Endothelial cell of hepatic sinusoid (primary cell): ENCODE measurements around the gene DYNLT2.

Experiments
- in situ Hi-C: cut with HindIII; loops from 2 replicates; pipeline ENCODE4 v1.10.0; 2017; ENCODE audit warnings: low sequenced_read_pairs

Gene DYNLT2

DNA sequence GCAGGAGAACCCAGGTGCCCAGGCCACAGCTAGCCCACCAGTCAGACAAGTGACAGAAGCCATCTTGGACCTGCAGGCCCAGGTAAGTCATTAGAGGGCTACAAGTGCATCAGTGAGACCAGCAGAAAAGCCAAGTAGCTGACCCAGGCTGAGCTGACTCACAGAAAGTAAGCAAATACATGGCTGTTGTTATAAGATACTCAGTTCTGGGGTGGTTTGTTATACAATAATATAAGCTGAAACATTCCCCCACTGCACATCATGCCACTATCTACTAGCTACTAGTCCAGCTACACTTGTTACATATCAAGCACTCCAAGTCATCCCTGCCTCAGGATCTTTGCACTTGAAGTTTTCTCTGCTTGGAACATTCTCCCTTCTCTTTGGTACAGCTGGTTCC is 10.0 kb downstream of the DYNLT2 start:
- in situ Hi-C loops = no loop called here

DNA sequence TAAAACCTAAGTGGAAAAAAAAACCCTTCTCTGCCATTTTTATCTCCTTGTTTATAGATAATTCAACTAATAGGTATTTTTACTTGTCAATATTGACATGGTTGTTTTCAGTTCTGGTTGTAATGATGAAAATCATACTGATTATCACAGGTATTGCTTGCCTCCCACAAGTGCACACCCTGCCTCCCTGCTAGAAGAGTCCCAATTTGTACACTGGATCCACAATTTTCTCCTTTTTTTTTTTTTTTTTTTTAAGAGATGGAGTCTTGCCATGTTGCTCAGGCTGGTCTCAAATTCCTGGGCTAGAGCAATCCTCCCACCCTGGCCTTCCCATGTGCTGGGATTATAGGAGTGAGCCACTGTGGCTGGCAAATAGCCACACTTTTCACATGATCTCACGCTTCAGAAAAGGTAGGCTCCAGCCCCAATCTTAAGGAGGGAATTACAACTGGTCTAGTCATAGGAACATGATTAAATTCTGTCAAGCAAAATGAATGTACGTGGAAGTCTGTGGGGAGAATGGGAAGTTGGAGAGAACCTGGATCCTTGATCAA is 12.3 kb downstream of the DYNLT2 start:
- in situ Hi-C loops = no loop called here

DNA sequence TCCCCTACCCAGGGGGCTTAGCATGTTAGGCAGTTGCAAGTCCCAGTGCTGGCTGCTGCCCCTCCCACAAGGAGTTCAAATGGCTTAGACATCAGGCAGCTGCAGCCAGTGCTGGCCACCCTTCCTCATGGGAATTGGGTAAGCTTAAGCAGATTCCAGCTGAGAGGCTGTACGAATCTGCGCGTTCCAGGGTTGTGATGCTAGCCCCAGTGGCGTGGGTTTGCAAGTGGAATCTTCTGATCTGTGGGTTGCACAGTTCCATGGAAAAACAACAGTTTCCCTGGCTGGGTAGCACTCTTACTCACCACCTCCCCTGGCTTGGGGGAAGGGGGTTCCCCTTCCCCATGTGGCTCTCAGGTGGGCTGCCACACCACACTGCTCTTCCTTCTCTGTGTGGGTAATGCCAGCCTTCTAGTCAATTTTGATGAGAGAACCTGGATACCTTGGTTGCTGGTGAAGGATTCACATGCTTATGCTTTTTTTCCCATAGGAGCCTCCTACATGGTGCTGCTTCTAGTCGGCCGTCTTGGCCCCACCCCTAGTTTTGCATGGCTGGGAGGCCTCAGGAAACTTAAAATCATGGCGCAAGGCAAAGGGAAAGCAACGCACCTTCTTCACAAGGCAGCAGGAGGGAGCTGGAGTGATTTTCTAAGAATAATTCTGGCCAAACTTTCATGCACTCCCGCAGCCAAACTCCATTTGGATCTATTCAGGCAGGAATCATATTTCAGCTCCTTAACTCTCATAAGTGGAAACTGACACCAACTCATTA is 13.0 kb downstream of the DYNLT2 start:
- in situ Hi-C loops = no loop called here

DNA sequence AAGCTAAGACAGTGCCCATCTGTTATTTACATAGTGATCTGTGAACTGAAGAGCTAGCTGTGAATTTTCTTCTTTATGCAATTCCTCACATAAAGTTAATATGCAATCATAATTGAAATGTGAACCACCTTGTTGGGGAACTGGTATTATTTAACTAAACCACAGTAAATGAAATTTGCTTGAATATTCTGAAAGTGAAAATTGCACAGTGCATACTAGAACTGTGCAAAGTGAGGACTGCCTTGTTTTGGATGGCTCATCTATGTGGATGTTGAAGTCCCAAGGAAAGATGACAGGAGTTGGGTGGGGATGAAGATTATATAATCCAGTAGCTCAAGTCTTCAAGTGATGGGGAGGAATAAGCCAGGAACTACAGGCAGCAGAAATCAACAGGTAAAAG is 21.4 kb downstream of the DYNLT2 start:
- in situ Hi-C loops = no loop called here

DNA sequence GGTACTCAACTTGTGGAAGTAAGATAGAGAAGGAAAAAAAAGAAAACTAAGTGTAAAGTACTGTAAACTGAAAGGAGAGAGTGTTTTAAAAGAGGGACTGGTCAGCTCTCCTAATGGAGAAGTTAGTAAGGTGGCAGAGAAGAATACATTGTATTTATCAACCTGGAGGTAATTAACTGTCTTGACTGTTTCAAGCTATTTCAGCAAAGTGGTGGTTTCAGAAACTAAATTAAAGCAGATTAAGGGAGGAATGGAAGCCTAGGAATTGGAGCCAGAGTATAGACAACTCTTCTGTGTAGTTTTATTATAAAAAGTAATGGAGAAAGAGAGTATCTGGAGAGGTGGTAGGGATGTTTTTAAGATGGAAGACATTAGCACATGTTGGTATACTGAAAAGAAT is 24.4 kb downstream of the DYNLT2 start:
- in situ Hi-C loops = no loop called here

DNA sequence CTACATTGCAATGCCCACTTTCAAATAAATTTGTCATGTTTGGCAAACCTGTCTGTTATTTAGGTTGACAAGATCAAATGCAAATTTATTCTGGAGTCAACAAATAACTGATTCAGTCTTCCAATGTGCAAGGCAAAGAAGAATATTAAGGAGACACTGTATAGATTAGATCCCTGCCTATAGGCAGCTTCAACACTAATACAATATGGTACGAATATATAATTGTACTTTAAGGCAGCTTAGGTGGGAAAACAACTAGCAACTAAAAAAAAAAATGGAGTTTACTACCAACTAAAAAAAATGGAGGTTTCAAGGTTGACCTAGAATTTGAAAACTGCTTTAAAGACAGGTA is 25.3 kb downstream of the DYNLT2 start:
- in situ Hi-C loops = no loop called here

DNA sequence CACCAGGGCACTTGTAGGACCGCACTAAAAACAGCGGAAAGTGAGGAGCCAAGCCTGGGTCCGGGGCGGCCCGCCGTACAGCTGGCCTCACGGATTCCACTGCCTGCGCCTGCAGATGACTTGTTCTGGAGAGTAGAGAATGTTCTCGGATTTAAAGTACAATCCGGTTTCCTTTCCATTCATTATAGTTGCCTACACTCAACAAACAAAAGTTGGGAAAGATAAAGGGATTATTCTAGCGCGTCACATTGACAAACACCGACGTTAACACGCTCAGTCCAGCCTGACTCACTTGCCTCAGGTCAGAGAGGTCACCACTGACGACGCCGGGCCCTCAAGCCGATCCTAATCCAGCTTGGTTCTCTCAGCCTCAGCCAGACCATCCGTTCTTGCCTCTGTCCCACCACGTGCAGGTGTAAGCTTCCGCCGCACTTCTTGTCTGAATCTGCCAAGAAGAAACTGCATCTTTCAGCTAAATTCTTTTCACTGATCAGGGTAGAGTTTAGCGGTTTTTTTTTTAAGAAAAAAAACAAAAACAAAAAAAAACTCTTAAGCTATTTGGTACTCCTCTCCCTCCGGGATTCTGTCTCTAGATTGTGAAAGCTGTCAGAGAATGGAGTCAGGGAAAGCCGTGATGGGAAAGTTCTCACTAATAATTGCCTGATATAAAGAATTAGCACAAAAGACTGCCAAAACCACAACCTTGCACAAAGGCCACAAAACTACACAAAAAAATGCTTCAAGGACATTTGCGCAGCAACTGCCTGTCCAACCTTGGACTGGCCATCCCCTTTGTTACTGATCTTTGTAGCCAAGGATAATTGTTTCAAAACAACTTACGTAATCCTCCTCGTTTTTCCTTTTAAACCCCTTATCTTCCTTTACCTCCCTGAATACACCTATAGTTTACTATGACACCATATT is 26.0 kb downstream of the DYNLT2 start:
- in situ Hi-C loops = no loop called here

DNA sequence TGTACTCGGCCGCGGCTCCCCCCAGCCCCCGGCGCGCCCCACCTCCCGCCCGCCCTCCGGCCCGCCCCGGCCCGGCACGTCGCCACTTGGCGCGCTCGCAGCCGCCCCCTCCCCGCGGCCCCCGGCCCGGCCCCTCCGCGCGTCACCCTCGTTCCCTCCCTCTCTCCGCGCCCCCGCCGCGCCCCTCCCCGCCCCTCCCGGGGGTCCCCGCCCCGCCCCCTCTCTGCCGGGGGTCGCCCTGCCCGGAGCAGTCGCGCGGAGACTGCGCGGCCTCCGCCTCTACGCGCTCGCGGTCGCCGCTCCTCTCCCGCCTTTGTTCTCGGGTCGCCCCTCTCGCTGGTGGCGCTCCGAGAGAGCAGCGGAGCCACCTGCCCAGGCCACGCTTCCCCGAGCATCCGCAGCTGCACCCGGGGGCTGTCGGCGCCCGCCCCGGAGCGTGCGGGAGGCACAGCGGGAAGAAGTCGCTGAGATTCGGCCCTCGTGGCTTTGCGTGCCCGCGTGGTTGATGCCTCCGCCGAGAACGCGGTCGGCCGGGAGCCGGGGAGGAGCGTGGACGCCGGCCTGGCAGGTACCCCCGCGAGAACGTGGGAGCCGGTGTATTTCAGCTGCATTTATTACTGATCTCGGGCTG is 26.8 kb downstream of the DYNLT2 start, which contains the start of gene PHF10:
PHF10 (minus strand) TSS at position 7 of the 631 bp plus-strand sequence. CDS start 569 bp downstream, outside the sequence.
- in situ Hi-C loops = no loop called here

DNA sequence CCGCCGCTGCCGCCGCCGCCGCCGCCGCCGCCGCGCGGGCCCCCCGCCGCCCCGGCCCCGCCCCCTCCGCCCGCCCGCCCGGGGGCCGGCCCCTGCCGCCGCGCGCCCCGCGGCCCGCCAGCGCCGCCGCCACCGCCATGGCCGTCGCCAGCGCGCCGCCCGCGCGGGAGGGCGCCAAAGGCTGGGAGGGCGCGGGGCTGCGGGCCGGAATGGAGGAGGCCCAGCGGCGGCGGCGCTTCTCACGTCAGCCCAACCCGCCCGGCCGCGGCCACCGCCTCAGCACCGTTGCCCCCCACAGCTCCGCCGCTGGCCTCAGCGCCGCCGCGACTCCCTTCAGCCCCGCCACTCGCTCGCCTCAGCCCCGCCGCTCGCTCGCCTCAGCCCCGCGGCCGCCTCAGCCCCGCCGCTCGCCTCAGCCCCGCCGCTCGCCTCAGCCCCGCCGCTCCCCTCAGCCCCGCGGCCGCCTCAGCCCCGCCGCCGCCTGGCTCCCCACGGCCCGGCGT is 27.3 kb downstream of the DYNLT2 start:
- in situ Hi-C loops = no loop called here

DNA sequence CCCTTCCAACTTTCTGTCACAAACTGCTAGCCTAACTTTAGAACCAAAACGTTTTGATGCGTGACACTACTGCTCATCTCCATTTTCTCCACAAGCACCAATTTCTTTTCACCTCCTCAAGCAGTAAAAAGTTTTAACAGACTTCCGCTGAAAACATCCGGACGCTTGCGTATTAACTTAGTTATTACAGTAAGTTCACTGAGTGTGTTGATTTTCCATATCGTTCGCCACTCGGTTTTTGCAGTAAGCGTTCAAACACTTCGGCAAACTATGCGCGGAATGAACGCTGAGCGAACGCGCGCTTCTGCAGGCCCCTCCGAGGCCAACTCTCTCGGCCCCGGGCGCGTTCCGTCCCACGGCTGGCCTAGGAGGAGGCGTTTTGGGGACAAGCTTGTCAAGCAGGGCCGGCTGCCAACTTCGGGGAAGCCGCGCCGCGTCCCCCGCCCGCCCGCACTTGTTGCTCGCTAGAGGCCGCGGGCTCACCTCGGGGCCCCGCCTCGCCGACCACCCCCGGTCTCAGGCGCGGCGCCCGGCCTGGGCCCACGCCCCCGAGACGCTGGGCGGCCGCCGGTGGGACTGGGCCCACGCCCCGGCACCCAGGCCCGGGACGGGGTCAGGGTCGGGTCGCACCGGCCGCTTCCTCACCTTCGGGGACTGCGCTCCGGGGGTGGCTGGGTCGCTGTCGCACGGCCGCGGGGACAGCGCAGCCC is 28.0 kb downstream of the DYNLT2 start:
- in situ Hi-C loops = no loop called here

DNA sequence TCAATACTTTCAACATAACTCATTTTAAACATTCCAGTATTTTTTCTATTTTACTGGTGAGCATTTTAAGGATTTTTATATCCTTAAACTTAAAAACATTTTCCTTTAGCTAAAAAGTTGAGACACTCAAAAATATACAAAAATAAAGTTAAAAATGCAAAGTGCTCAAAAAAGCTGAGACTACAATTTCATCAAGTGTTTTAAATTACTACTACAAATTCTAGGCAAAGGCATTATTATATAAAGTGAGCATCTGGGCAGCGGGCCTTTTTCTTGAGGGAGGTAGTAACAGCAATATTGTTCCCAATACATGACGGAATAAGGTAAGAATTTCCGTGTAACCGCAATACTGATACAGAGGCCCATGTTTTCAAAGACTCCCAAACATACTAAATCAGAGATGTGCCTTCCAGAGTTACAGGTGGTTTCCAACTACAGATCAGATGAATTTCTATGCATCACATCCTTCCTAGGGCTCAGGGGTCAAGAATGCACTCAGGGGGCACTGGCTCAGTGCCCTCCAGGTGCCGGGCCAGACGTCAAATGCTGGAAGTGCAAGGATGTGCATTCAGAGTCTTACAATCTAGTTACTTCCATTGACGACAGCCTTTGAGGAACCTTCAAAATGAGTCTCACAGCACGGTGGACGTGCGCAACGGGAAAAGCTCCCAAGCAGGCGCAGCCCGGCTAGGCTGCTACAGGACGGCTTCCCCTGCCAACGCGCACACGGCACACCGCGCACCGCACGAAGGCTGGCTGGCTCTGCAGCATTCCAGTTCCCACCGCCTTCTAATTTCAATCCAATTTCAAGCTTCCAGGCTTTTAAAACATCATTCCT is 28.8 kb downstream of the DYNLT2 start:
- in situ Hi-C loops = no loop called here

DNA sequence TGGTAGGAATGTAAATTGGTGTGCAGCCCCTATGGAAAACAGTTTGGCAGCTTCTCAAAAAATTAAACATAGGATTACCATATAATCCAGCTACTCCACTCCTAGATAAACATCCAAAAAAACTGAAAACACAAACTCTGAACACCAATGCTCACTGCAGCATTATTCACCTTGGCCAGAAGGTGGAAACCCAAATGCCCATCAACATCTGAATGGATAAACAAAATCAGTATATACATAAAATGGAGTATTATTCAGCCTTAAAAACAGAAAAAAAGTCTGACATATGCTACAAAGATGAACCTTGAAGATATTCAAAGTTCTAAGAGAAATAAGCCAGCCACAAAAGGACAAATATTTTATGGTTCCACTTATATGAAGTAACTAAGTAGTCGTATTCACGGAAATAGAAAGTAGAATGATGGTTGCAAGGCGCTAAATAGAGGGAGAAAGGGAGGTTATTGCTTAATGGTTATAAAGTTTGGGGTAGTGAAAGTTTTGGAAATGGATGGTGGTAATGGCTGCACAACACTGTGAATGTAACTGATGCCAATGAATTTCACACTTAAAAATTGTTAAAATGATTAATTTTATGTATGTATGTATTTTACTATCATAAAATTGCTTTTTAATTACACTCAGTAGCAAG is 31.0 kb downstream of the DYNLT2 start:
- in situ Hi-C loops = no loop called here

DNA sequence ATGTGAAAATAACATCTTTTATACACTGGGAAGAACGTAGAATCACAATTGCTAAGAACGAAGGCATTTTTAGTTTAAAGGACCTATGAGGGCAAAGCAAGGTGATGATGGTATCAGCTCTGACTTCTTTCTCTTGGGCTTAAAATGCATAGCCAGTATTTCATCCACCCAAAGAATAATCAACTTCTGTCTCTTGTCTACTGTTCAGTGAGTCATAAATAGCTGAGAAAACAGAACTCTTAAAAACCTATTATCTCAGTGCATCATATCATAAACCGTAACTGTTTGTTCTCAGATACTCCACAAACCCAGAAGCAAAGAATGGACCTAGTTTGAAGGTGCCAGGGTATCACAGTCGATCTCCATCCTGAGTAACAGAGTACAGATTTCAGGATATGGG is 32.3 kb downstream of the DYNLT2 start:
- in situ Hi-C loops = no loop called here

DNA sequence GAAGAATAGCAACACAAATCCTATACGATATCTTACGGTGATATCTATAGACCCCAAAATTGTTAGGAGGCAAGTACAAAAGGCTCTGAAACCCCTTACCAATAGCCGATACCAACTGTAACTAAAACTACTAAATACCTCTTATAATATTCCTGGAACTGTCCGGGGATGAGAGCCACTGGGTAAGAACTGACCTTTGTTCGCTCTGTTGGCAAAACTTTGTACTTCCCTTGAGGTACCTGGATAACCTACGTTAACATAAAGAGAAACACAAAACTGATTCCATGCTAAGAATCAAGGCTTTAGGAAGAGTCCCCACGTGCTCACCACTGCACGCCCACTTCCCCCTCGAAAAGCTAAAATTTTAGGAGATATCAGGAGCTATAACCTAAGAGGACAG is 36.8 kb downstream of the DYNLT2 start:
- in situ Hi-C loops = no loop called here

DNA sequence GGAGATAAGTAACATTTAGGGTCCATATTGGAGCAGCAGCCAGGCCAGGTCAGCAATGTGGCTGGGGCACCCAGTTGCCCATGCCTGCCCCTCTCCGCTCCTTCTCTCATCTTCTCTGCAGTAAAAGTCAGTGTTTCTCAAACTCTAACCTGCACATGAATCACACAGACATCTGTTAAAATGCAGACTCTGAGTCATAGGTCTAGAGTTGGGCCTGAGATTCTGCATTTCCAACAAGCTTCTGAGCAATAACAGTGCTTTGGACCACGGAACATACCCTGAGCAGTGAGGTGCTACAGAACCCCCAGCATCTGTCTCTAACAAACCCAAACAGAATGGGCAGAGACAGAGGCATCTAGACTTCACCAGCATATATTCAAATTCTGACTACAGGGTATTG is 37.2 kb downstream of the DYNLT2 start:
- in situ Hi-C loops = no loop called here

DNA sequence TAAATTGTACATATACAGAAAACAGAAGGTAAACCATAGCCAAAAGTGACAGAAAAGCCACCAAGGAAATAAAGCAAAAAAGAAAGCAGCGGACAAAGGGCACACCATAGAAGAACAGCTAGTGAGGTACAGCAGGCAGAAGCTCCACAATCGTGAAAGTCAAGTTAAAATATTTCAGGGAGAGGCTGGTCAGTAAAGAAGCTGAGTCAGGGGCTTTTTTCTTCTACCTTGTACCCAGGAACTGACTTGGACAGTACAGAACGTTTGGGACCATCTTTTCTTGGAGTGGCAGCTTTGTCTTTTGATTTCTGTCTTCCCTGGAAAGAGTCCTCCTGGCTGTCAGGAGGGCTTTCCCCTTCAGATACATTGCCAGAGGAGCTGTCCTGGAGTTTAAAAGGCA is 41.4 kb downstream of the DYNLT2 start:
- in situ Hi-C loops = no loop called here

DNA sequence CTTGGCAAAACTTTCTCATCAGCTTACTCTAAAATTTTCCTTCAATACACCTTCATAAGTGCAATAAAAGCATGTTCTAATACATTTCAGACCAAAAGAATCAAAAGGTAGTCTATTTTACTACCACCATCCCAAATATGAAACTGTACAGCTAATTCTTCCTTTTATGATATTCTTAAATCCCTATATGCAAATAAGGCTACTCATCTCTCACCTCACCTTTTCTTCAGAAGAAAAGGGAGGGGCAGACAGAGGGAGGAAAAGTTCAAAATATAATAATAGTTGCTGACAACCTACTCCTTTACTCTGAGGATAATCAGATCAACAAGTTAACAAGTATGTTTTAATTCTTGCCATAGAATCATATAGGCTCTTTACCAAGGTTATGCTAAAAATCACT is 42.1 kb downstream of the DYNLT2 start:
- in situ Hi-C loops = no loop called here

DNA sequence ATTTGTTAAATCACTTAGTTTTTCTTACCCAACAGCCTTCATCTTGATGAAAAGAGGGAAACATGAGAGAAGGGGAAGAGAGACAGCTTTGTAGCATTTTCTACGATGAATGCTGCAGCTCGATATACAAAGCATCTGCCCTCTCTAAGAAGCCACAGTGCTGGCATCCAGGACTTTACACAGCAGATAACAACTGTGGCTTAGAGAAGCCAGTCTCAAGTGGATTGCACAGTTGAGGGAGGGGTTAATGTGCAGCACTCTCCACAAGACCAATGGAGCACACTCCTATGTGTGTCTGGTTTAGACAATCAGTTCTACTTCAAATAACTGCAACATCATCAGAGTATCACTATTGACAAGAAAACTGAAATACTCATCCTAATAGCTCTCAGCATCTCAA is 43.6 kb downstream of the DYNLT2 start:
- in situ Hi-C loops = no loop called here

DNA sequence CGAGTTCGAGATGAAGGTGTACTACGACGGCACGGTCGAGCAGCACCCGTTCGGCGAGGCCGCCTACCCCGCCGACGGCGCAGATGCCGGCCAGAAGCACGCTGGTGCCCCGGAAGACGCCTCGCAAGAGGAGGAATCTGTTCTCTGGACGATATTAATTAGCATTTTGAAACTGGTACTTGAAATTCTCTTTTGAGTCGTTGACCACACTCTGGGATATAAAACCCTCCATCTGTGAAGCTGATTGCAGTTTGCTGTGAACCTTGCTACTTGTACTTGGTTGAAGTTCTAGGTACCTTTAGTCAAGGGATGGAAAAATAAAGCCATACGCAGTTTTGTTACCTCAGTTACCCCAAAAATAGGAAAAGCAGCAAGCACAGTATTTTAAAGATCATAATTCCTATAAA is 48.5 kb downstream of the DYNLT2 start:
- in situ Hi-C loops = no loop called here
